NCI-H146 treated with DMSO at 0.1 percent for 48 hours (cell line): ENCODE results near the gene GTPBP1.

ENCODE experiments used
- DNase-seq: peaks from one replicate; lab custom pipeline; 2025; ENCODE audit not compliant: unreplicated experiment; lab: John Stamatoyannopoulos, UW

GTPBP1 gene

GRCh38 chr22:38724926-38725571 is 19.3 kb downstream of the GTPBP1 start:
- DNase-seq, result no peak

- DNase-seq, result no peak
Measured at GRCh38 chr22:38725900-38726655, 20.3 kb downstream of the GTPBP1 start.

- no peak for DNase-seq
Measured at GRCh38 chr22:38727123-38727522, 21.4 kb downstream of the GTPBP1 start.

GRCh38 chr22:38727530-38728451 is 22.0 kb downstream of the GTPBP1 start:
- DNase-seq, result no peak

- no peak for DNase-seq
Measured at GRCh38 chr22:38728871-38729796, 23.4 kb downstream of the GTPBP1 start.

GRCh38 chr22:38729946-38730345 is 24.2 kb downstream of the GTPBP1 start:
- no peak for DNase-seq

GRCh38 chr22:38730411-38730871 is 24.7 kb downstream of the GTPBP1 start:
- DNase-seq, result no peak

- DNase-seq, result no peak
Measured at GRCh38 chr22:38731703-38732161, 26.0 kb downstream of the GTPBP1 start.

- DNase-seq, result no peak
Measured at GRCh38 chr22:38732251-38732815, 26.6 kb downstream of the GTPBP1 start.

- DNase-seq, result no peak
Measured at GRCh38 chr22:38733329-38733723, 27.6 kb downstream of the GTPBP1 start.

- DNase-seq, result no peak
Measured at GRCh38 chr22:38733724-38734381, 28.1 kb downstream of the GTPBP1 start.

GRCh38 chr22:38734421-38735100 is 28.8 kb downstream of the GTPBP1 start:
- no peak for DNase-seq

GRCh38 chr22:38735126-38735464 is 29.4 kb downstream of the GTPBP1 start:
- no peak for DNase-seq

GRCh38 chr22:38735465-38736256 is 29.9 kb downstream of the GTPBP1 start:
- DNase-seq, result no peak

GRCh38 chr22:38736257-38736570 is 30.5 kb downstream of the GTPBP1 start:
- DNase-seq, result no peak

- DNase-seq, result no peak
Measured at GRCh38 chr22:38737302-38738060, 31.7 kb downstream of the GTPBP1 start.

GRCh38 chr22:38738475-38739070 is 32.8 kb downstream of the GTPBP1 start:
- DNase-seq, result no peak
